Upper lobe of right lung (tissue), 1 donor: ENCODE data around the gene ZFPL1. TPM values are rescaled to one million over a fixed set of nuclear protein-coding genes. Genes with fewer than 3 reads are reported as not detected.
A peak's percentile ranks its signal among the peaks of the same experiment; 100 is the strongest.

ENCODE experiments used
- ATAC-seq: fragments of 200-7000 bp; cut with Tn5 transposase; one replicate; pipeline ENCODE4 v1.9.1; 2020; ENCODE audit warnings: mild to moderate bottlenecking, moderate library complexity
- DNase-seq: peaks from one replicate; pipeline ENCODE4 v3.0.0-alpha.2; 2020
- H3K27ac ChIP-seq: fragments of 200-600 bp; one replicate; pipeline ENCODE4 v1.8.0; 2022
- H3K27me3 ChIP-seq: fragments of 200-600 bp; one replicate; pipeline ENCODE4 v1.8.0; 2022; ENCODE audit warnings: mild to moderate bottlenecking
- H3K36me3 ChIP-seq: fragments of 200-600 bp; one replicate; pipeline ENCODE4 v1.8.0; 2022
- H3K4me1 ChIP-seq: fragments of 200-600 bp; one replicate; pipeline ENCODE4 v1.8.0; 2022
- H3K4me3 ChIP-seq: fragments of 200-600 bp; one replicate; pipeline ENCODE4 v1.8.0; 2022; ENCODE audit warnings: mild to moderate bottlenecking
- H3K9me3 ChIP-seq: fragments of 200-600 bp; one replicate; pipeline ENCODE4 v1.8.0; 2022
- CTCF ChIP-seq: fragments of 200-600 bp; IDR thresholded peaks from one replicate; pipeline ENCODE4 v1.8.0; 2022; ENCODE audit warnings: antibody characterized with exemption
- intact Hi-C: fragments of 100-400 bp; cut with DNase I; formaldehyde crosslinking; loops from one replicate; pipeline ENCODE4 v1.11.0; 2022
- total RNA-seq: library from RNA; stranded (reverse); fragmentation: NEBNext Ultra II Directional; extraction: Animal tissue kit (Norgen Biotek cat#: 25700); gene quantifications from one replicate; pipeline ENCODE4 v1.2.1, GENCODE V29; 2021
- donor health status: DM: no; HTN: yes; CAD: no; lungs with severe emphysema.

ZFPL1 gene
- total RNA-seq, 1 donor from 2014 or later: 32.1 TPM

- H3K27me3 ChIP-seq: no peaks in the 10 kb centered on the region
- intact Hi-C loops: no loop called here
- no peaks in the 10 kb centered on the region for H3K9me3 ChIP-seq
- peaks cover 85% of the 10 kb centered on the region for H3K36me3 ChIP-seq
- DNase-seq (no peak), ATAC-seq (no peak)
- no peak overlapping the region for H3K4me3 ChIP-seq
- no peak for TF ChIP-seq CTCF
- no peak overlapping the region for H3K27ac ChIP-seq
- H3K4me1 ChIP-seq: peaks cover 12% of the 10 kb centered on the region
These were observed 43.6 kb downstream of the ZFPL1 start for GRCh38 chr11:65127473-65128181.

GRCh38 chr11:65128182-65129145 is 44.4 kb downstream of the ZFPL1 start:
- Histone ChIP-seq H3K27ac (no peak overlapping the region), H3K36me3 (peaks cover 87% of the 10 kb centered on the region), H3K4me3 (no peak overlapping the region), H3K4me1 (peaks cover 15% of the 10 kb centered on the region), H3K27me3 (no peaks in the 10 kb centered on the region), H3K9me3 (no peaks in the 10 kb centered on the region)
- intact Hi-C loops: no loop called here
- ATAC-seq (no peak), DNase-seq (no peak)
- TF ChIP-seq CTCF: no peak

- no peak overlapping the region for H3K4me3 ChIP-seq
- no peaks in the 10 kb centered on the region for H3K9me3 ChIP-seq
- H3K4me1 ChIP-seq: peaks cover 17% of the 10 kb centered on the region
- no peaks in the 10 kb centered on the region for H3K27me3 ChIP-seq
- no peak overlapping the region for H3K27ac ChIP-seq
- intact Hi-C loops: no loop called here
- ATAC-seq (no peak), DNase-seq (peak; percentile 52)
- H3K36me3 ChIP-seq: peaks cover 80% of the 10 kb centered on the region
- TF ChIP-seq CTCF: no peak
These were observed 45.8 kb downstream of the ZFPL1 start for GRCh38 chr11:65129649-65130441.

GRCh38 chr11:65130631-65131416 is 46.8 kb downstream of the ZFPL1 start:
- ATAC-seq: no peak
- intact Hi-C loops: no loop called here
- TF ChIP-seq CTCF: no peak
- H3K36me3 ChIP-seq: peaks cover 70% of the 10 kb centered on the region
- DNase-seq: peak; percentile 52
- no peaks in the 10 kb centered on the region for H3K9me3 ChIP-seq
- peaks cover 22% of the 10 kb centered on the region for H3K4me1 ChIP-seq
- no peaks in the 10 kb centered on the region for H3K27me3 ChIP-seq
- no peak overlapping the region for H3K27ac ChIP-seq
- H3K4me3 ChIP-seq: no peak overlapping the region

GRCh38 chr11:65131417-65131776 is 47.4 kb downstream of the ZFPL1 start:
- intact Hi-C loops: no loop called here
- Histone ChIP-seq H3K36me3 (peaks cover 65% of the 10 kb centered on the region), H3K4me1 (peaks cover 24% of the 10 kb centered on the region), H3K27ac (no peak overlapping the region), H3K27me3 (no peaks in the 10 kb centered on the region), H3K4me3 (no peak overlapping the region), H3K9me3 (no peaks in the 10 kb centered on the region)
- DNase-seq: no peak
- no peak for TF ChIP-seq CTCF
- ATAC-seq: no peak
